ENCODE data around the gene UBXN2A.
A peak's percentile ranks its signal among the peaks of the same experiment; 100 is the strongest.

The UBXN2A gene

GRCh38 chr2:23954325-23955014 is 14.2 kb downstream of the UBXN2A start:
- Mint-ChIP-seq H3K36me3 (peaks cover 0 to 2% of the 10 kb centered on the region in 2 donors), H3K4me1 (no peaks in the 10 kb centered on the region), H3K27ac (no peak overlapping the region), H3K27me3 (no peaks in the 10 kb centered on the region), H3K9me3 (no peaks in the 10 kb centered on the region), H3K4me3 (no peak overlapping the region)
- ATAC-seq (replicated peaks) (no peak), DNase-seq (no peak)

- no peaks in the 10 kb centered on the region for H3K4me1 Mint-ChIP-seq
- no peak for ATAC-seq (replicated peaks)
These were observed 27.6 kb downstream of the UBXN2A start for GRCh38 chr2:23967846-23968245.

GRCh38 chr2:23976883-23977282 is 36.6 kb downstream of the UBXN2A start:
- no peak overlapping the region for H3K27ac Mint-ChIP-seq
- no peak overlapping the region for H3K4me3 Mint-ChIP-seq
- DNase-seq (no peak), ATAC-seq (replicated peaks) (no peak)
- peaks cover 6 to 11% of the 10 kb centered on the region in 2 donors for H3K36me3 Mint-ChIP-seq
- no peaks in the 10 kb centered on the region for H3K4me1 Mint-ChIP-seq
- no peaks in the 10 kb centered on the region for H3K9me3 Mint-ChIP-seq
- no peaks in the 10 kb centered on the region for H3K27me3 Mint-ChIP-seq

More at GRCh38 chr2:23967846-23968245, 27.6 kb downstream of the UBXN2A start:
- peaks cover 4 to 11% of the 10 kb centered on the region in 2 donors for H3K36me3 Mint-ChIP-seq
- no peak for DNase-seq
- no peaks in the 10 kb centered on the region for H3K9me3 Mint-ChIP-seq
- H3K27me3 Mint-ChIP-seq = no peaks in the 10 kb centered on the region
- no peak overlapping the region for H3K27ac Mint-ChIP-seq
- no peak overlapping the region for H3K4me3 Mint-ChIP-seq

GRCh38 chr2:23988371-23988770 is 48.1 kb downstream of the UBXN2A start:
- DNase-seq (no peak), ATAC-seq (replicated peaks) (peak; percentile 38 to 41)
- Mint-ChIP-seq H3K4me1 (no peaks in the 10 kb centered on the region), H3K27me3 (no peaks in the 10 kb centered on the region), H3K4me3 (no peak overlapping the region), H3K36me3 (no peaks in the 10 kb centered on the region), H3K9me3 (no peaks in the 10 kb centered on the region), H3K27ac (no peak overlapping the region)

GRCh38 chr2:23992931-23993330 is 52.7 kb downstream of the UBXN2A start:
- Mint-ChIP-seq H3K27me3 (no peaks in the 10 kb centered on the region), H3K36me3 (peaks cover 0 to 4% of the 10 kb centered on the region in 2 donors), H3K4me1 (no peaks in the 10 kb centered on the region), H3K9me3 (no peaks in the 10 kb centered on the region), H3K4me3 (no peak overlapping the region), H3K27ac (no peak overlapping the region)
- DNase-seq = no peak
- ATAC-seq (replicated peaks) = no peak

- H3K4me1 Mint-ChIP-seq = no peaks in the 10 kb centered on the region
- no peak overlapping the region for H3K4me3 Mint-ChIP-seq
- H3K27ac Mint-ChIP-seq = no peak overlapping the region
- peaks cover 0 to 6% of the 10 kb centered on the region in 2 donors for H3K36me3 Mint-ChIP-seq
- H3K9me3 Mint-ChIP-seq = no peaks in the 10 kb centered on the region
- no peaks in the 10 kb centered on the region for H3K27me3 Mint-ChIP-seq
- DNase-seq = no peak
- no peak for ATAC-seq (replicated peaks)
These were observed 53.5 kb downstream of the UBXN2A start for GRCh38 chr2:23993736-23994269.

- Mint-ChIP-seq H3K36me3 (peaks cover 0 to 8% of the 10 kb centered on the region in 2 donors), H3K27me3 (no peaks in the 10 kb centered on the region), H3K4me1 (no peaks in the 10 kb centered on the region), H3K27ac (no peak overlapping the region), H3K4me3 (no peak overlapping the region), H3K9me3 (no peaks in the 10 kb centered on the region)
- no peak for ATAC-seq (replicated peaks)
- no peak for DNase-seq
These were observed 54.3 kb downstream of the UBXN2A start for GRCh38 chr2:23994567-23994966.

GRCh38 chr2:24007693-24008092 is 67.4 kb downstream of the UBXN2A start:
- ATAC-seq (replicated peaks) = no peak
- peaks cover 0 to 10% of the 10 kb centered on the region in 2 donors for H3K4me1 Mint-ChIP-seq
- no peak overlapping the region for H3K4me3 Mint-ChIP-seq
- H3K36me3 Mint-ChIP-seq = no peaks in the 10 kb centered on the region
- DNase-seq = no peak
- H3K27ac Mint-ChIP-seq = no peak overlapping the region
- H3K9me3 Mint-ChIP-seq = no peaks in the 10 kb centered on the region
- H3K27me3 Mint-ChIP-seq = peaks cover 29 to 40% of the 10 kb centered on the region in 2 donors

- Mint-ChIP-seq H3K27ac (no peak overlapping the region), H3K4me1 (peaks cover 0 to 13% of the 10 kb centered on the region in 2 donors)
These were observed 68.6 kb downstream of the UBXN2A start for GRCh38 chr2:24008672-24009366.

GRCh38 chr2:24009367-24009679 is 69.1 kb downstream of the UBXN2A start:
- no peak for ATAC-seq (replicated peaks)
- H3K36me3 Mint-ChIP-seq = no peaks in the 10 kb centered on the region
- H3K4me1 Mint-ChIP-seq = peaks cover 0 to 13% of the 10 kb centered on the region in 2 donors
- peaks cover 29 to 41% of the 10 kb centered on the region in 2 donors for H3K27me3 Mint-ChIP-seq
- no peaks in the 10 kb centered on the region for H3K9me3 Mint-ChIP-seq
- DNase-seq = no peak
- H3K4me3 Mint-ChIP-seq = peak overlapping the region; percentile 13 to 74
- H3K27ac Mint-ChIP-seq = no peak overlapping the region

More at GRCh38 chr2:24008672-24009366, 68.6 kb downstream of the UBXN2A start:
- ATAC-seq (replicated peaks) (no peak), DNase-seq (no peak)
- Mint-ChIP-seq H3K4me3 (no peak overlapping the region), H3K9me3 (no peaks in the 10 kb centered on the region), H3K27me3 (peaks cover 29 to 41% of the 10 kb centered on the region in 2 donors), H3K36me3 (no peaks in the 10 kb centered on the region)

- ATAC-seq (replicated peaks) = peak; percentile 46 to 58
- Mint-ChIP-seq H3K27me3 (peaks cover 29 to 41% of the 10 kb centered on the region in 2 donors), H3K9me3 (no peaks in the 10 kb centered on the region), H3K4me1 (peaks cover 0 to 13% of the 10 kb centered on the region in 2 donors), H3K4me3 (peak within 1 kb of the TSS; percentile 50 to 74), H3K27ac (no peak within 1 kb of the TSS), H3K36me3 (no peaks in the 10 kb centered on the region)
- DNase-seq = no peak
These were observed 69.6 kb downstream of the UBXN2A start, which contains the start of gene MFSD2B for GRCh38 chr2:24009680-24010476. TSS of gene MFSD2B (plus strand) at chr2:24010085. CDS start at chr2:24010097, 12 bp downstream.

- ATAC-seq (replicated peaks) (peak in 1 of 2 donors; percentile 34), DNase-seq (no peak)
- Mint-ChIP-seq H3K4me1 (peaks cover 0 to 13% of the 10 kb centered on the region in 2 donors), H3K27ac (no peak overlapping the region), H3K9me3 (no peaks in the 10 kb centered on the region), H3K36me3 (no peaks in the 10 kb centered on the region), H3K27me3 (peaks cover 29 to 41% of the 10 kb centered on the region in 2 donors), H3K4me3 (peak overlapping the region in 1 of 2 donors; percentile 74)
These were observed 70.4 kb downstream of the UBXN2A start for GRCh38 chr2:24010477-24011249.

- peaks cover 29 to 41% of the 10 kb centered on the region in 2 donors for H3K27me3 Mint-ChIP-seq
These were observed 71.2 kb downstream of the UBXN2A start for GRCh38 chr2:24011250-24012104.

More at GRCh38 chr2:24011250-24012104, 71.2 kb downstream of the UBXN2A start:
- ATAC-seq (replicated peaks) (no peak), DNase-seq (no peak)
- no peak overlapping the region for H3K27ac Mint-ChIP-seq
- H3K4me1 Mint-ChIP-seq = peaks cover 0 to 13% of the 10 kb centered on the region in 2 donors
- no peak overlapping the region for H3K4me3 Mint-ChIP-seq
- no peaks in the 10 kb centered on the region for H3K36me3 Mint-ChIP-seq
- no peaks in the 10 kb centered on the region for H3K9me3 Mint-ChIP-seq

Measured in stimulated activated naive B cell treated with anti-CD40 and anti-IgM and Interleukin-4, amounts not matched to agents 10 μg/mL and 1 μg/mL and 100 μg/mL, for 72 hours (primary cell).